ENCODE results near the gene ABCB9. TPM values are rescaled to one million over a fixed set of nuclear protein-coding genes. Genes with fewer than 3 reads are reported as not detected.

The ABCB9 gene
- total RNA-seq, 4 donors from 2014 or later = 0.40 to 15.3 (median 9.2) TPM

DNA sequence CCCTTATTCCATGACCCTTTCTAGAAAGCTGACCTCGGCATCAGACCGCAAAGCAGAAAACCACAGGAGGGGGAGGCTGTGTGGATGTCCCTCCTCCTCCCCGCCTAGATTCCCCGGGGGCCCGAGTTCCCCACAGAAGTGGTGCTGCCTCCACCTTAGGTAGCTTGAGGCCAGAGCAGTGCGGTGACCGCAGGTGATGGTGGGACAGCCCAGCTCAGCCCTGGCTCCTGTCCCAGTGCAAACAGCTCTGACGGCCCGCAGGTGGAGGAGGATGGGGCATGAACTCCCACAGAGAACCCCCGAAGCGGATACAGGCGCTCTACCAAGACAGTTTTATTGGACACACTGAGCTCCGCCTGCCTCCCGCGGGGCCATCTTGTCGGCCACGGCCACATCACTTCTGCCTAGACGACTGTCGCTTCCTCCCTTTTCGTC, 33.7 kb upstream of the ABCB9 start:
- Histone ChIP-seq H3K27ac (no peak overlapping the region), H3K4me1 (no peaks in the 10 kb centered on the region), H3K9me3 (no peaks in the 10 kb centered on the region), H3K27me3 (no peaks in the 10 kb centered on the region), H3K36me3 (peaks cover 0 to 13% (median 0%) of the 10 kb centered on the region in 4 donors), H3K4me3 (no peak overlapping the region)
- DNase-seq = no peak
- intact Hi-C loops (cut with DNase I; ENCODE audit: low total_unique reads) = no loop called here
- WGBS, 2 donors (ENCODE audit: low coverage in 1 of 2) = 77 to 89% methylated on average over 4 to 20 of the region's 20 CpGs
- in situ Hi-C loops (cut with MboI; ENCODE audit: low pct_ligation_motif_present in 1 of 4, low pct_unique_long_range_greater_than_20kb in 1 of 4, low sequenced_read_pairs in 3 of 4) = no loop called here
- TF ChIP-seq EP300 (IDR thresholded peaks at IDR 0.05; ENCODE audit: low read depth) = no peak
- no peak for TF ChIP-seq POLR2AphosphoS5 (IDR thresholded peaks at IDR 0.05)
- TF ChIP-seq, protein P1, sequence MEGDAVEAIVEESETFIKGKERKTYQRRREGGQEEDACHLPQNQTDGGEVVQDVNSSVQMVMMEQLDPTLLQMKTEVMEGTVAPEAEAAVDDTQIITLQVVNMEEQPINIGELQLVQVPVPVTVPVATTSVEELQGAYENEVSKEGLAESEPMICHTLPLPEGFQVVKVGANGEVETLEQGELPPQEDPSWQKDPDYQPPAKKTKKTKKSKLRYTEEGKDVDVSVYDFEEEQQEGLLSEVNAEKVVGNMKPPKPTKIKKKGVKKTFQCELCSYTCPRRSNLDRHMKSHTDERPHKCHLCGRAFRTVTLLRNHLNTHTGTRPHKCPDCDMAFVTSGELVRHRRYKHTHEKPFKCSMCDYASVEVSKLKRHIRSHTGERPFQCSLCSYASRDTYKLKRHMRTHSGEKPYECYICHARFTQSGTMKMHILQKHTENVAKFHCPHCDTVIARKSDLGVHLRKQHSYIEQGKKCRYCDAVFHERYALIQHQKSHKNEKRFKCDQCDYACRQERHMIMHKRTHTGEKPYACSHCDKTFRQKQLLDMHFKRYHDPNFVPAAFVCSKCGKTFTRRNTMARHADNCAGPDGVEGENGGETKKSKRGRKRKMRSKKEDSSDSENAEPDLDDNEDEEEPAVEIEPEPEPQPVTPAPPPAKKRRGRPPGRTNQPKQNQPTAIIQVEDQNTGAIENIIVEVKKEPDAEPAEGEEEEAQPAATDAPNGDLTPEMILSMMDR (IDR thresholded peaks at IDR 0.05) = no peak
- no peak for TF ChIP-seq POLR2A (IDR thresholded peaks at IDR 0.05)

- Histone ChIP-seq H3K27me3 (no peaks in the 10 kb centered on the region), H3K27ac (no peak overlapping the region), H3K36me3 (peaks cover 0 to 13% (median 0%) of the 10 kb centered on the region in 4 donors), H3K4me3 (no peak overlapping the region), H3K9me3 (no peaks in the 10 kb centered on the region), H3K4me1 (no peaks in the 10 kb centered on the region)
- intact Hi-C loops (cut with DNase I; ENCODE audit: low total_unique reads) = no loop called here
- no peak for DNase-seq
- in situ Hi-C loops (cut with MboI; ENCODE audit: low pct_ligation_motif_present in 1 of 4, low pct_unique_long_range_greater_than_20kb in 1 of 4, low sequenced_read_pairs in 3 of 4) = no loop called here
- 80% methylated on average over 7 of the region's 8 CpGs; no CpG with 5 or more reads in 1 of the 2 donors for WGBS, 2 donors (ENCODE audit: low coverage in 1 of 2)
- TF ChIP-seq POLR2AphosphoS5 (IDR thresholded peaks at IDR 0.05) (no peak), EP300 (IDR thresholded peaks at IDR 0.05; ENCODE audit: low read depth) (no peak), POLR2A (IDR thresholded peaks at IDR 0.05) (no peak)
- TF ChIP-seq, protein P1 (IDR thresholded peaks at IDR 0.05) = no peak
Observed at GRCh38 chr12:122999196-122999946, 33.1 kb upstream of the ABCB9 start.

- WGBS, 2 donors (ENCODE audit: low coverage in 1 of 2) = 94% methylated on average over 4 of the region's 4 CpGs; no CpG with 5 or more reads in 1 of the 2 donors
- no peaks in the 10 kb centered on the region for H3K27me3 ChIP-seq
Observed at GRCh38 chr12:122998316-122998715, 32.1 kb upstream of the ABCB9 start.

More at GRCh38 chr12:122998316-122998715, 32.1 kb upstream of the ABCB9 start:
- peaks cover 0 to 13% (median 0%) of the 10 kb centered on the region in 4 donors for H3K36me3 ChIP-seq
- TF ChIP-seq, protein P1 (IDR thresholded peaks at IDR 0.05) = no peak
- TF ChIP-seq POLR2AphosphoS5 (IDR thresholded peaks at IDR 0.05) (no peak), EP300 (IDR thresholded peaks at IDR 0.05; ENCODE audit: low read depth) (no peak), POLR2A (IDR thresholded peaks at IDR 0.05) (no peak)
- no peak overlapping the region for H3K27ac ChIP-seq
- no peak overlapping the region for H3K4me3 ChIP-seq
- in situ Hi-C loops (cut with MboI; ENCODE audit: low pct_ligation_motif_present in 1 of 4, low pct_unique_long_range_greater_than_20kb in 1 of 4, low sequenced_read_pairs in 3 of 4) = no loop called here
- H3K4me1 ChIP-seq = no peaks in the 10 kb centered on the region
- H3K9me3 ChIP-seq = no peaks in the 10 kb centered on the region
- intact Hi-C loops (cut with DNase I; ENCODE audit: low total_unique reads) = no loop called here
- DNase-seq = no peak
